Neural cell (in vitro differentiated cells): ENCODE measurements around the gene TMC6. TPM values are rescaled to one million over a fixed set of nuclear protein-coding genes. Genes with fewer than 3 reads are reported as not detected.
"Not testable (repeated sequence)": the region's sequence is repeated elsewhere in the genome, so short reads cannot be mapped to it uniquely, and the experiment has no call there.

Source experiments
- H2AFZ ChIP-seq: fragments of 200-600, 300-800 bp; sonication (generic), shearing (Covaris generic); 2 replicates; pipeline ENCODE4 v1.6.0; 2014; ENCODE audit warnings: low read depth, mild to moderate bottlenecking, antibody characterized with exemption, low read length, moderate library complexity
- H3F3A ChIP-seq: fragments of 200-600 bp; shearing (Covaris generic); 2 replicates; pipeline ENCODE4 v1.6.1; 2016; ENCODE audit warnings: mild to moderate bottlenecking, moderate library complexity, mixed read lengths, antibody characterized with exemption, low read length; ENCODE audit not compliant: insufficient read depth, poor library complexity, severe bottlenecking
- H3K27ac ChIP-seq: fragments of 200-600, 300-800 bp; sonication (generic), shearing (Covaris generic); 2 replicates; pipeline ENCODE4 v1.5.1; 2014; ENCODE audit warnings: mild to moderate bottlenecking, low read length, moderate library complexity
- H3K27me3 ChIP-seq: fragments of 300-800, 200-600 bp; sonication (generic), shearing (Covaris generic); 2 replicates; pipeline ENCODE4 v1.6.0; 2014; ENCODE audit warnings: mild to moderate bottlenecking, low read depth, low read length, moderate library complexity; ENCODE audit not compliant: insufficient read depth
- H3K36me3 ChIP-seq: fragments of 300-800, 200-600 bp; sonication (generic), shearing (Covaris generic); 2 replicates; pipeline ENCODE4 v1.5.1; 2014; ENCODE audit warnings: mild to moderate bottlenecking, antibody characterized with exemption, low read length, moderate library complexity; ENCODE audit not compliant: insufficient read depth
- H3K4me2 ChIP-seq: fragments of 300-800, 200-600 bp; sonication (generic), shearing (Covaris generic); 2 replicates; pipeline ENCODE4 v1.6.0; 2014; ENCODE audit warnings: mild to moderate bottlenecking, low read length
- H3K4me3 ChIP-seq: fragments of 300-800, 200-600 bp; sonication (generic), shearing (Covaris generic); 2 replicates; pipeline ENCODE4 v1.5.1; 2014; ENCODE audit warnings: mild to moderate bottlenecking, low read length, moderate library complexity
- H3K79me2 ChIP-seq: fragments of 200-600 bp; shearing (Covaris generic); replicated peaks from 2 replicates; pipeline ENCODE4 v1.6.0; 2014; ENCODE audit warnings: mild to moderate bottlenecking, low read length, moderate library complexity; ENCODE audit not compliant: insufficient read depth
- H3K9ac ChIP-seq: fragments of 300-800, 200-600 bp; sonication (generic), shearing (Covaris generic); 2 replicates; pipeline ENCODE4 v1.6.1; 2016; ENCODE audit warnings: mild to moderate bottlenecking, low read length, mixed read lengths
- H3K9me2 ChIP-seq: fragments of 200-600 bp; shearing (Covaris generic); 2 replicates; pipeline ENCODE4 v1.6.1; 2016; ENCODE audit warnings: mild to moderate bottlenecking, low read length, mixed read lengths; ENCODE audit not compliant: insufficient read depth
- H3K9me3 ChIP-seq: fragments of 200-600, 300-800 bp; sonication (generic), shearing (Covaris generic); 2 replicates; pipeline ENCODE4 v1.6.1; 2016; ENCODE audit warnings: mild to moderate bottlenecking, mixed run types, low read length, moderate library complexity, mixed read lengths
- H4K20me1 ChIP-seq: fragments of 200-600 bp; shearing (Covaris generic); 2 replicates; pipeline ENCODE4 v1.6.1; 2016; ENCODE audit warnings: mild to moderate bottlenecking, mixed run types; ENCODE audit not compliant: insufficient read depth
- CTCF ChIP-seq: fragments of 450-650 bp; IDR thresholded peaks from 2 replicates; pipeline ENCODE4 v1.5.1; 2014; ENCODE audit warnings: antibody characterized with exemption, mild to moderate bottlenecking, moderate library complexity; ENCODE audit not compliant: poor library complexity, severe bottlenecking
- EP300 ChIP-seq: fragments of 450-650 bp; conservative IDR thresholded peaks from 2 replicates; pipeline ENCODE4 v1.6.1; 2014; ENCODE audit warnings: antibody characterized with exemption, mild to moderate bottlenecking, moderate library complexity; ENCODE audit not compliant: poor library complexity, severe bottlenecking
- EZH2 ChIP-seq: fragments of 200-600, 300-800 bp; shearing (Covaris generic), sonication (generic); IDR thresholded peaks from 2 replicates; pipeline ENCODE4 v1.6.1; 2014; ENCODE audit warnings: antibody characterized with exemption, low read length, borderline replicate concordance, mild to moderate bottlenecking; ENCODE audit not compliant: insufficient read depth, poor library complexity, severe bottlenecking
- MXI1 ChIP-seq: fragments of 450-650 bp; conservative IDR thresholded peaks from 2 replicates; pipeline ENCODE4 v1.6.1; 2014; ENCODE audit warnings: antibody characterized with exemption, mild to moderate bottlenecking; ENCODE audit not compliant: poor library complexity, severe bottlenecking
- POLR2AphosphoS5 ChIP-seq: IDR thresholded peaks from 2 replicates; pipeline ENCODE4 v1.6.1; 2012
- RAD21 ChIP-seq: fragments of 450-650 bp; conservative IDR thresholded peaks from 2 replicates; pipeline ENCODE4 v1.6.1; 2014; ENCODE audit warnings: antibody characterized with exemption, mild to moderate bottlenecking, moderate library complexity
- REST ChIP-seq: IDR thresholded peaks from 2 replicates; pipeline ENCODE4 v1.6.1; 2012; ENCODE audit warnings: borderline replicate concordance
- SMC3 ChIP-seq: fragments of 450-650 bp; conservative IDR thresholded peaks from 2 replicates; pipeline ENCODE4 v1.6.1; 2014; ENCODE audit warnings: antibody characterized with exemption, mild to moderate bottlenecking, moderate library complexity; ENCODE audit not compliant: poor library complexity
- TAF1 ChIP-seq: IDR thresholded peaks from 2 replicates; pipeline ENCODE4 v1.6.1; 2012; ENCODE audit warnings: low read depth
- polyA plus RNA-seq: library from polyadenylated mRNA; depleted of rRNA; stranded (reverse); fragments of >200 nt; gene quantifications from 2 replicates; pipeline ENCODE4 v1.2.3, GENCODE V29; 2014

The TMC6 gene
- polyA plus RNA-seq, 1 donor from 2014 or later = 0.16 TPM

GRCh38 chr17:78172249-78173051 is 43.9 kb upstream of the TMC6 start:
- no peak overlapping the region for H3K4me2 ChIP-seq
- H3K36me3 ChIP-seq = no peaks in the 10 kb centered on the region
- H3K27ac ChIP-seq = no peak overlapping the region
- H3K9me3 ChIP-seq = no peaks in the 10 kb centered on the region
- H4K20me1 ChIP-seq = no peaks in the 10 kb centered on the region
- no peaks in the 10 kb centered on the region for H3K9me2 ChIP-seq
- no peaks in the 10 kb centered on the region for H3F3A ChIP-seq
- H3K79me2 ChIP-seq = no peaks in the 10 kb centered on the region
- no peaks in the 10 kb centered on the region for H3K27me3 ChIP-seq
- TF ChIP-seq CTCF (no peak), EP300 (no peak), TAF1 (no peak), EZH2 (no peak), SMC3 (no peak), POLR2AphosphoS5 (no peak), RAD21 (no peak), MXI1 (no peak), REST (no peak)
- H3K9ac ChIP-seq = no peak overlapping the region
- no peak overlapping the region for H3K4me3 ChIP-seq
- H2AFZ ChIP-seq = no peak overlapping the region

- not testable (repeated sequence) for H3K4me2 ChIP-seq, H3K36me3 ChIP-seq, H3K9me2 ChIP-seq, H3K27me3 ChIP-seq, H3K79me2 ChIP-seq, H3K4me3 ChIP-seq, H3K9me3 ChIP-seq, H3F3A ChIP-seq, H2AFZ ChIP-seq, H3K27ac ChIP-seq, H4K20me1 ChIP-seq, H3K9ac ChIP-seq
These were observed 43.2 kb upstream of the TMC6 start for GRCh38 chr17:78171591-78172248.
